ENCODE data around the gene PLB1.

PLB1 gene

DNA sequence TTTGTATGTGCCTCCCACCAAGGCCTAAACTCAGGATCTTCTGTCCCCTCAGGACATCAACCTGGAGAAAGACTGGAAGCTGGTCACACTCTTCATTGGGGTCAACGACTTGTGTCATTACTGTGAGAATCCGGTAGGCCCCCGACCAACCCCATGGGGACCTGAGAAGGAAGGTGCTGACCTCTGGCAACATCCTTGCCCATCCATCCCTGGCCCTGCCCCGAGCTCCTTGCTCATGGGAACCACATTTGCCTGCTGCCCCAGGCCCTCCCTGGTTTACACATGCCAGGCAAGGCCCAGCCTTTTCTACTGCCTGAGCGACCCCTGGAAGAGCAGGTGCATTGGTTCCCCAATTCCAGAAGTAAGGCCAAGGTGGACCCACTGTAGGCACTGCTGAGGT lies 130.5 kb downstream of the PLB1 start:
- no peak for DNase-seq (ENCODE audit: low read depth in 2 of 2, low spot score in 1 of 2)

DNA sequence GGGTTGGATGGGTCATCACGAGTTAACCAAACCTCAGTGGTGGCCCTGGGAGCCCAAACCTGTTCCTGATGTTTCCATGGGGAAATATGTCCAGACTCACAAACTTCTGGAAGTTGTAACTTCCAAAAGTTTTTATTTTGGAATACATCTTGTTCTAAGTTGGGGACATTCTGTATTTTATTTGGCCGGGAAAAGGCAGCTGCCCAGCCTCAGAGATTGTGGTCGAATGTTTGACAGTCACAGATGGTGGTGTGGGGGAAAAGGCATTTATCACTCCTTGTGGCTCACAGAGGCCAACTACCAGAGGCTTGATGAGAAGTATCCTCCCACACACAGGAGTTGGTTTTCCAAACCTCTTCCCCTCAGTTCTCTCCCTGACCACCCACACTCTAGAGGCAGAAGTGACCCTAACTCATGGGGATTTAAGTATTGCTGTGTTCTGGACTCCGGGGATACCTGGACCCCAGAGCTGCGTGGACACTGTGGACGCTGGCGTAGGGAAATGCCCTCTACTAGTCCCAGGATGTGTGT lies 131.1 kb downstream of the PLB1 start:
- no peak for DNase-seq (ENCODE audit: low read depth in 2 of 2, low spot score in 1 of 2)

DNA sequence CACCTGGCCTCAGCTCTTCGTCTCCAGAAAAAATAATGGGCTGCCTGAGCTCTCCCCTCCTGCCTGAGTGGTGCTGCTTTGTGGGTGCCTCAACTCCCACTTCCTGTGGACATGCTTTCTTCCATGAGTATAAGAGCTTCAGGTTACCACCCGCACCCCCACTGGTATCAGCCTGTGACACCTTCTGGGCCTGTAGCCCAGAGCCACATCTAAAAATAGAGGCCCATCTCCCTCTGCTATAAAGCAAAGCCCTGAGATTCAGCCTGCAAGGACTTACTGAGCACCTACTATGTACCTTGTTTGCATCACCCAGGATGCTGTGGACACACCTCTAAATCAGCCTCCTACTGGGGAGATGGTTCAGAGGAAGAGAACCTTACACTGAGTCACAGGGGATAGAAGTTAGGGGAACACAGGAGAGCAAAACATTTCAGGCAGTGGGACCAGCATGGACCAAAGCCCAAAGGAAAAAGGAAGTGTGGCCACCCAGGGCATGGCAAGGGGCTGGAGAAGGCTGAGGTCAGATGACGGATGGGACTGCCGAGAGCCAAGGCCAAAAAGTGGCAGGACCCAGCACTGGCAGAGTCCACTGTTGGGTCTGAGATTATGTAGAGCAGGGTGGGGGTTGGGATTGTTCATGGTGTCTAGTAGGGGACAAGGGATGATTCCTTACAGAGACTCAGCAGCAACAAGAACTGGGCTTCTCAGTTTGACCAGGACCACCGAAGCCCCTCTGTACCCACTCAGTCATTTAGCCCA lies 132.0 kb downstream of the PLB1 start:
- DNase-seq (ENCODE audit: low read depth in 2 of 2, low spot score in 1 of 2), result no peak

DNA sequence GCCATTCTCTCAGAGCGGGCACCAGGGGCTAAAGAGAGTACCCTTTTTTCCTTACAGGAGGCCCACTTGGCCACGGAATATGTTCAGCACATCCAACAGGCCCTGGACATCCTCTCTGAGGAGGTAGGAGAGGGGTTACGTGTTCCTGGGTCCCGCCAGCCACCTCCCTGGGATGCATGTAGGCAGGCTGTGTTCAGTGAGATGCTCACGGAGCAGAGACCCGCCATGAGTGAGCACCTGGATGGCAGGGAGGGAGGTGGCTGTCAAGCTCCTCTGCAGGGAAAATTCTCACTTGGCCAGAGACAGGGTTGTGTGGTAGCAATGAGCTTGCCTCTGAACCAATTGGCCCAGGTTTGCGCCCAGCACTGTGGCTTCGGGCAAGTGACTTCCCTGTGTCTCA lies 132.6 kb downstream of the PLB1 start:
- no peak for DNase-seq (ENCODE audit: low read depth in 2 of 2, low spot score in 1 of 2)

DNA sequence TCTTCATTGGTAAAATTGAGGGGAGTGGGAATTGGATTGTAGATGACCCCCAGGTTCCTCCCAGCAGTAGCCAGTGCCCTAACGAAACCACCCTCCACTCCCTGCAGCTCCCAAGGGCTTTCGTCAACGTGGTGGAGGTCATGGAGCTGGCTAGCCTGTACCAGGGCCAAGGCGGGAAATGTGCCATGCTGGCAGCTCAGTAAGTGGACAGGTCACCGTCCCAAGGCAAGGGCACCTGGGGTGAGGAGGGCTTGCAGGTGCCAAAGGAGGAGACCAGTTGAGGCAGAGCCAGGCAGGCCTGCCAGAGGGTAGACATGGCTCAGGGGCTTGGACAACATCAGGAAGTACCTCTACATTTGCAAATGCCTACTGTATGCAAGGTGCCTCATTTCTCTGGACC lies 133.1 kb downstream of the PLB1 start:
- no peak for DNase-seq (ENCODE audit: low read depth in 2 of 2, low spot score in 1 of 2)

DNA sequence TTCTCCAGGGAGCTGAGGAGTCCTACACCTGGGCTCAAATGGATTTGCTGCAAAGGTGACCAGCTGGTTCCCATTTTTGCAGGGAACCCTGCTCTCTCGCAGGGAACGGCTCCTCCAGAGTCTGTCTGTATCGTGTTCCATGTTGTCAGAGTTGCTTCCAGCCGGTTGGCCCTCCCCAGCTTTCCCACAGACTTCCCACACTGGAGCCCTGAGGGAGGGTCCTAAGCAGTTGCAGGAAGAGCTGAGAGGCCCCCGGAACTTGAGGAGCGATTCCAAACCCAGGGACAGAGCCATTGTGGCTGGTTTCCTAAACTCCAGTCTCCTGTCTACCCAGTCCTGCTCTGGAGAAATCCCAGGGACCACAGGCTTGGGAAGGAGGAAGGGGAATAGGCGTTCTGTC lies 134.1 kb downstream of the PLB1 start:
- DNase-seq (ENCODE audit: low read depth in 2 of 2, low spot score in 1 of 2), result no peak

DNA sequence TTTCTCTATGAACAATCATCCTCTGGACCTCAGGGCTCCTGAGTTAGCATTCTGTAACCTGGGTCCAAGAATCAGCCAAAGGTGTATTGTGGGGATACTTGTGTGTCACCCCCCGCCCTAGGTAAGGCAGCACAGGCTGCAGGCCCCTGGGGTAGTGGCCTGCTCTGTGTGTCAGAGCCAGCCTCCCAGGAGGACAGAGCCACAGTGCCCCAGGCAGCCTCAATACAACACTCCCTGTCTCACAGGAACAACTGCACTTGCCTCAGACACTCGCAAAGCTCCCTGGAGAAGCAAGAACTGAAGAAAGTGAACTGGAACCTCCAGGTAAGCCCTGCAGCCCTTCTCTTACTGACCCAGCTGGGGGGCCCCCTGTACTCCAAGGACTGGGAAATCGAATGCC lies 134.5 kb downstream of the PLB1 start:
- DNase-seq (ENCODE audit: low read depth in 2 of 2, low spot score in 1 of 2), result no peak

DNA sequence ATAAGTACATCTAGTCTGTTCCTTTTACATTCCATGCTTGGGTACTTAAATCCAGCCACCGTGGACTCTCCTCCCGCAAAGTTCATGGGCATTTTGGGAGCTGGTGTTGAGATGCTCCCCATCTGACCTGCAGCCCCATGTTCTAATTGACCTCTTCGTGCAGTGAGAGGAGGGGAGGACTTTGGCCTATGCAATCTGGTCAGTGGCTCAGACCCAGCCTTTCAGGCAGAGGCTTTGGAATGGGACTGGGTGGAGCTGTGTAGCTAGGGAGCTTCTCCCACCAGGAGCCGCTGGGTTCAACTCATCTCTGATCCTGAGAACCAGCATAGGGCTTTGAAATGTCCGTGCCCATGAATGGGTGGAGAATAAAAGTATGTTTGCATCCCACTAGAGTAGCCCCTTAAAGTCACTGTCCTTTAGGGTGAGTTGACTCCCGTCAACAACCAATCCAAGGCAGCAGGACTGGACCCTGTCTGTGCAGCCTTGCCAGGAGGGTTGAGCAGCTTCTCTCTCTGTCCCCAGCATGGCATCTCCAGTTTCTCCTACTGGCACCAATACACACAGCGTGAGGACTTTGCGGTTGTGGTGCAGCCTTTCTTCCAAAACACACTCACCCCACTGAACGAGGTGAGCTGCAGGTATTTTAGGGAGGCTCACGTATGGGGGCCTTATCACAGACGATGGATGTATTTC lies 135.8 kb downstream of the PLB1 start:
- no peak for DNase-seq (ENCODE audit: low read depth in 2 of 2, low spot score in 1 of 2)

DNA sequence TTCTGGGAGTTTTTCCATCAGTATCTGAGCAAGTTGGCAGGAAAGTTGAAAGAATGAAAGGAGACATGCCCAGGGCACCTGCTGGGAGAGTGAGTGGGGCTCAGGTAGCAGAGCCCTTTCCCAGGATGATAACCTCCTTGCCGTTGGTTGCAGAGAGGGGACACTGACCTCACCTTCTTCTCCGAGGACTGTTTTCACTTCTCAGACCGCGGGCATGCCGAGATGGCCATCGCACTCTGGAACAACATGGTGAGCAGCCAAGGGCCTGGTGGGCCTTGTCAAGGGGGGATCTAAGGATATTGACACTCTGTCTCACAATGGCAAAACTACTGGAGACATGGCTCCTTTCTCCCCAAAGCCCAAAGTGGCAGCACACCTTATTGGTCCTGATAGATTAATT lies 136.9 kb downstream of the PLB1 start:
- no peak for DNase-seq (ENCODE audit: low read depth in 2 of 2, low spot score in 1 of 2)

DNA sequence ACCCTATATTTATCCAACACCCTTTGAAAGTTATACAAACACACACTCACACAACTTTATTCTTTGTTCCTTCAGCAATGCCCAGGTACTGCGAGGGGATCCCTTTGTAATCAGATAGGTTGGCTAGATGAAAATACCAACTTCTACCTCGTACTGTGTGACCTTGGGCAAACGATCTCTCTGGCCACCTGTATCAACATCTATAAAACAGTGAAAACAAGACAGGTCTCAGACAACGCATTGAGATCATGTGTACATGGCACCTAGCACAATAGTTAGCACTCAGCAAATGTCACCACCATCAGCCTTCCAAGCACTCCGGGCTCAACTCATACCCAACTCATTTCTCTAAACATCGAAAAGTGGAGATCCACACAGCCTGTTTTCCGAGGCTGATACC lies 137.3 kb downstream of the PLB1 start:
- DNase-seq (ENCODE audit: low read depth in 2 of 2, low spot score in 1 of 2), result no peak

DNA sequence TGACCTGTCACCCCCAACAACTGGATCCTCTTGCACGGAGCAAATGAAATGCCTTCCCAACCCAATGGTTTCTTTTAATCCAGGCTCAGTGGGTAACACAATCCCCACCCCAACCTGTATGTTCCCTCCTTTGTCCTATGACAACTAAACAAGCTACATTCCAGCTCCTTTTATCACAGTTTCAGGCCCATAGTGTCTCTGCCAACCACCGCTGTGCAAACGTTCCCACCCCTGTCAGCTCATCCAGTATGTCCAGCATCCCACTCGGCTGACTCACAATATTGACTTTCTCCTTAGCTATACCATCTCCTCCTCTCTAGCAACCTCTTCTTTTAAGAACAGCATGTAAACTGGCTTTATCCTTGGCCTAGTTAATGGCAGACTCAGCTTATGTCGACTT lies 137.9 kb downstream of the PLB1 start:
- DNase-seq (ENCODE audit: low read depth in 2 of 2, low spot score in 1 of 2), result no peak

DNA sequence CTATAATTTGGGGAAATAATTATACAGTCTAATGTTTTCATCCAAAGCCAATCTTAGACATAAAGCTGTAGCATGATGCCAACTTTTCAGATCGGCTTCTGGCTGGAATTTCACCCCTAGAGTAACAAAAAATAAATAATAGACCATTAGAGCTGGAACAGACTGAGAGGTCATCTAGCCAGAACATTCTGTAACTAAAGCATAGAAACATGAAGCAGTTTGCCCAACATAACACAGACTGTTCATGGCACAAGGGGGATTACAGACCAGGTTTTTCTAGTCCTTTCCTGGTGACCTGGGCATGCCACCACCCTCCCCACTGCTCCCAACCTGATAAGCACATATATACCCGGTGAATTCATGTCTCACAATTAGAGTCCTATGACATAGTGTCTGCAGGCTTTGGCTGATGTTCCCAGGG lies 139.3 kb downstream of the PLB1 start:
- DNase-seq (ENCODE audit: low read depth in 2 of 2, low spot score in 1 of 2), result no peak

DNA sequence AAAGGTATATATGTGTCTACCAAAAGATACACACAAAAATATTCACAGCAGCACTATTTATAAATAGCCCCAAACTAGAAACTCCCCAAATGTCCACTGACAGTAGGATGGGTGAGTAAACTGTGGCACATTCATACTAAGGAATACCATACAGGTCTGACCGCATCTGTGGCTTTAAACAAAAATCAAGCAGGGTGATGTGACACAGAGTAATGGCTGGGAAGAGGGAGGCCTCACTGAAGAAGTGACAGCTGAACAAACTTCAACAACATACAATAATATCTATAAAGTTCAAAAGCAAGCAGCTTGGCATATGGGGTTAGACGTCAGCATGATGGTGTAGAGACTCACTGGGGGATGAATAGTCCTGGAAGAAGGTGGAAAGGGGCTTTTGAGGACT lies 140.6 kb downstream of the PLB1 start:
- DNase-seq (ENCODE audit: low read depth in 2 of 2, low spot score in 1 of 2), result no peak

DNA sequence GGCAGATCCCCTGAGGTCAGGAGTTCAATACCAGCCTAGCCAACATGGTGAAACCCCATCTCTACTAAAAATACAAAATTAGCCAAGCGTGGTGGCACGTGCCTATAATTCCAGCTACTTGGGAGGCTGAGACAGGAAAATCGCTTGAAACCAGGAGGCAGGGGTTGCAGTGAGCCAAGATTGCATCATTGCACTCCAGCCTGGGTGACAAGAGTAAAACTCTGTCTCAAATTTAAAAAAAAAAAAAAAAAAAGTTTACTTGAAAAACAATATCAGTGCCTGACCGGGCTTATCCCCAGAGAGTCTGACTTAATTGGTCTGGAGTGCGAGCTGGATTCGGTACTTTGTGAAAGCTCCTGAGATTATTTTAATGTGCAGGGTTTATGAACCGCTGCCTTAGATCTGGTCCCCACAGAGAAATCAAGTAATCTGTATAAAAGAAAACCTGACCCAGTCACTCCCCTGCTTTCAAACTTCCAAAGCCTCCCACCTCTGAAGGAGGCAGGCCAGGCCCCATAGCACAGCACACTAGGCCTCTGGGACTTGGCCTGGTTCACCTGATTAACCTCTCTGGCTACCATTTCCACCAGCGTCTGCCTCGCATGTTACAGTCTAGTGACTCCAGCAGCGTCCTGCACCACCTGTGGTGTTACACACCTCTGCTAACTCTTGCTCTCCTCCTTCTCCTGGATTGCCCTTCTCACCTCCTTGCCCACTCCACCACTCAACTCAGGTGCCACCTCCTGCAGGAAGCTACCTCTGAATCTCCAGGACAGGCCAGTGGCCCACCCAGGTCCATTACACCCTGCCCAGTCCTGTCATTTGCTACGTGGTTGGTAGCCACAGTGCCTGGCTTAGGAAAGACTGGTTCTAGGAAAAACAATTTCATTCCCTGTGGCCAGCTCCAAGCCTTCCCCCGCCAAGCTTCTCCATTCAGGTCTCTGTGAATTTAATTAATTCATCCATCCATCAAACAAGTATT lies 141.5 kb downstream of the PLB1 start:
- no peak for DNase-seq (ENCODE audit: low read depth in 2 of 2, low spot score in 1 of 2)

DNA sequence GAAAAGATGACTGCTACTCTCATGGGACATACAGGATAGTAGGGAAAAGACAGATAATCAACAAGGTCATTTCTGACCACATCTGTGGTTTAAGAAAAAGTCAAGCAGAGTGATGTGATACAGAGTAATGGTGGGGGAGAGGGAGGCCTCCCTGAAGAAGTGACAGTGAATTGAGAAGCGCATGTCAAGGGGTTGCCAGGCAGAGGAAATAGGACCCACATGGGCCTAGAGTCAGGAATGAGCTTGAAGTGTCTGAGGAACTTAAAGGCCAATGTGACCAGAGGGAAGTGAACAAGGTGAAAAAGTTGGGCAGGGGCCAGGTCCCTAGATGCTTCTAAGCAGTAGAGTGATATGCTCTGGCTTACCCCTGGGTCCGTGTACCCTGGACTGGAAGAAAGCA lies 142.2 kb downstream of the PLB1 start:
- DNase-seq (ENCODE audit: low read depth in 2 of 2, low spot score in 1 of 2), result no peak

DNA sequence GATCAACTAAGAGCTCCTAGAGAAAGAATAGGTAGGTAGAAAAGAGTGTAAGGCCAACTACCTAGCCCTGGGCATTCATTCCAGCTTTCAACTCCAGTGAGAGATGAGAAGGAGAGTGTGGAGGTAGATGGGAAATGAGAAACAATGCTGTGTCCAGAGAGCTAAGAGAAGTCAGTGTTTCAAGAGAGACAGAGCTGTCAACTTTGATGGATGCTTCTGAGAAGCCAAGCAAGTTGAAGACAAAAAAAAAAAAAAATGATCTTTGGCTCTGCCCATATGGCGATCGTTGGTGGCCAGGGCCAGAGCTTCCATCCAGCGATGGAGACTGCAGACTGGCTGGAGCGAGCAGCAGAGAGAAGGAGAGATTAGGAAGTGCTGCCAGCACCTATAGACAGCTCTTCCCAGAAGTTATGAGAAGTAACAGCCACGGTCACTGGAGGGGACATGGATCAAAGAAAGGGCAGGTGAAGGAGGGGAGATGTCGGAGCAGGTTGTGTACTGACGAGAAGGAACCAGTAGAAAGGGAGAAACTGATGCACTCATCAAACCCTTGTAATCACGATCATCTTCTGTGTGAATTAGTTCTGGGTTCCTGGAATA lies 143.3 kb downstream of the PLB1 start:
- no peak for DNase-seq (ENCODE audit: low read depth in 2 of 2, low spot score in 1 of 2)

DNA sequence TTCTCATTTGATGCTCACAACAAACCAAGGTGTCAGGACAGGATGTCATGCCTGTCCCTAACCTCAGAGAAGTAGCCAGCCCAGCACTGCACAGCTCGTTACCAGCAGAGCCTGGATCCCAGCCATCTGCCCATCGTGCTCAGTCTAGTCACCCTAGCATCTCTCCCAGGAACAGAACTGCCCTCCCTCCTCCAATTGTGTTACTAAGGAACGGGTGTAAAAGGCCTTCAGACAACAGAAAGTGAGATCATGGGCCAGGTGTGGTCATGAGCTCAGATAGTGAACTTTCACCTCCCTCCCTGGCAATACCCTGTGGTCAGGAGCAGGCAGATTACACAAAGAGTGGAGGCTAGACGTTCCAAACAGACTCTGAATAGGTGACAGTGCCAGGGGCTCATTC lies 144.0 kb downstream of the PLB1 start:
- no peak for DNase-seq (ENCODE audit: low read depth in 2 of 2, low spot score in 1 of 2)

DNA sequence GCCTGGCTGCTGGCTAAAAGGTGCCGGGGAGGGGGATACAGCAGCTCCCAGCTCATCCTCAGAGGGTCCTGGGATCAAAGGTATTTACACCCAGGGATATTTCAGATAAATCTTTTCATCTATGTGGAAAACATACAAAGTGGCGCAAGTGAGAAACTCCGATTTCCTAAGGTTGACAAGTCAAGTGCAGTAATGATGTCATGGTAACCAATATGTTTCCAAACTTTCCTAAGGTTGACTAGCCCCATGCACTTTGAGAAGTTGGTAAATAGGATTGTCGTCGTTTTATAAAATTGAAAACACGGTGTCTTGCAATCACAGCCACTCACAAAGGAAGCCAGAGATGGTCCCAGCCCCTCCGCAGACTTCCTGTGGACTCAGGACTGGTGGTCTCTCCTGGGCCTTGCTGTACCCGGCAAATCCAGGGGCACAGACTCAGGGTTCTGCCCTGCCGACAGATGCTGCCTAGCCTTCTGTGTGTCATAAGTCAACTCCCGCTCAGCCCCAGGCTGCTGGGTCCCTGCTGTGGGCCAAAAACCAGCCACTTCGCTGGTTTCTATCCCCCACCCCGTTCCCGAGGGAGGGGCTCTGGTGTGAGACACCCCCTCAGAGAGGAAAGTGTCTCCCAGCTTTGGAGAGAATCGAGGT lies 144.5 kb downstream of the PLB1 start:
- DNase-seq (ENCODE audit: low read depth in 2 of 2, low spot score in 1 of 2), result no peak

DNA sequence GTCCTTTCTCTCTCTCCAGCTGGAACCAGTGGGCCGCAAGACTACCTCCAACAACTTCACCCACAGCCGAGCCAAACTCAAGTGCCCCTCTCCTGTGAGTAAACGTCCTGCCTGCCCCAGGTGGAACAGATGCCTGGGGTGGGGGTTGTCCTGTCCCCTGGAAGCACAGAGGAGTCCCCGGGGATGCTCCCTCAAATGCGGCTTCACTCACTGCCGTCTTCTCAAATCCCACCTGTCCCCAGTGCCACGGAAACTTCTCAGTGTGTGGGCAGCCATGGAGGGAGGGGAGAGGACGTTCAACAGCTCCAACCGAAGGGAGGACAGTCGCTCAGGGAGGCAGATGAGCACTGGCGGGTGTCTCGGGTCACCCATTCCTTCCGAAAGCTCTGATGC lies 145.0 kb downstream of the PLB1 start:
- DNase-seq (ENCODE audit: low read depth in 2 of 2, low spot score in 1 of 2), result no peak

DNA sequence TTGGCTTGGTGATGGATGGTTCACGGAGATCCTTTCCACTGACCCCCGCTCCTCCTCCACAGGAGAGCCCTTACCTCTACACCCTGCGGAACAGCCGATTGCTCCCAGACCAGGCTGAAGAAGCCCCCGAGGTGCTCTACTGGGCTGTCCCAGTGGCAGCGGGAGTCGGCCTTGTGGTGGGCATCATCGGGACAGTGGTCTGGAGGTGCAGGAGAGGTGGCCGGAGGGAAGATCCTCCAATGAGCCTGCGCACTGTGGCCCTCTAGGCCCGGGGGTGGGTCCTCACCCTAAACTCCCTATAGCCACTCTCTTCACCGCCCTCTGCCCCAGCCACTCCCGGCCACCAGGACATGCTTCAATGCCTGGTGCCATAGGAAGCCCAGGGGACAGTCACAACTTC lies 146.9 kb downstream of the PLB1 start:
- DNase-seq (ENCODE audit: low read depth in 2 of 2, low spot score in 1 of 2), result no peak

DNA sequence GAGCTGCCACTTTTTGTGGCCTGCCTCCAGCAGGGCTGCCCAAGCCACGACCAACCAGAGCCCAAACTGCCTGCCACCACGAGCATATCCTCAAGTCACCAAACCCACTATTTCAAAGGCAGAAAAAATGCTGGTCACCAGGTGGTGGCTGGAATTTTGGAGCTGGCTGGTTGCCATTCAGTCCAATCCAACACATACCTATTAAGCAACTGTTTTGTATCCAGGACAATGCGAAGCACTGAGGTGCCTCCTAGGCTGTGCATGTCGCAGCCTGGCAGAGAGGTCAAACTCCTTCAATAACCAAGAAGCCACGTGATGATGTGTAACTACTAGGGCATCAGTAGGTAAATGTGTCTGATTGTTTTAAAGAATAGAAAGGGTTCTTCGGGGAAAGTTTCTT lies 147.5 kb downstream of the PLB1 start:
- DNase-seq (ENCODE audit: low read depth in 2 of 2, low spot score in 1 of 2), result no peak

All from stimulated activated CD8-positive, alpha-beta memory T cell treated with anti-CD3 and anti-CD28 coated beads, Interleukin-4, amount 100 ng/mL, for 4 hours (primary cell).